ENCODE measurements around the gene EPHB2.
A peak's percentile ranks its signal among the peaks of the same experiment; 100 is the strongest.

The EPHB2 gene

GRCh38 chr1:22962558-22962957 lies 251.9 kb downstream of the EPHB2 start:
- no peak for TF ChIP-seq CTCF (IDR thresholded peaks at IDR 0.05; ENCODE audit: low read length, missing control alignments)
- no peak for DNase-seq (ENCODE audit: low read depth)
- H3K4me3 ChIP-seq (replicated peaks; ENCODE audit: low read depth, low read length) = no peak overlapping the region

GRCh38 chr1:22963044-22963677 lies 252.5 kb downstream of the EPHB2 start:
- no peak for TF ChIP-seq CTCF (IDR thresholded peaks at IDR 0.05; ENCODE audit: low read length, missing control alignments)
- no peak for DNase-seq (ENCODE audit: low read depth)
- no peak overlapping the region for H3K4me3 ChIP-seq (replicated peaks; ENCODE audit: low read depth, low read length)

- DNase-seq (ENCODE audit: low read depth) = no peak
- H3K4me3 ChIP-seq (replicated peaks; ENCODE audit: low read depth, low read length) = no peak overlapping the region
- TF ChIP-seq CTCF (IDR thresholded peaks at IDR 0.05; ENCODE audit: low read length, missing control alignments) = no peak
Observed at GRCh38 chr1:22966309-22966708, 255.7 kb downstream of the EPHB2 start.

- no peak overlapping the region for H3K4me3 ChIP-seq (replicated peaks; ENCODE audit: low read depth, low read length)
- no peak for DNase-seq (ENCODE audit: low read depth)
- TF ChIP-seq CTCF (IDR thresholded peaks at IDR 0.05; ENCODE audit: low read length, missing control alignments) = no peak
Observed at GRCh38 chr1:22967833-22968232, 257.2 kb downstream of the EPHB2 start.

GRCh38 chr1:22969304-22969709 lies 258.7 kb downstream of the EPHB2 start:
- no peak overlapping the region for H3K4me3 ChIP-seq (replicated peaks; ENCODE audit: low read depth, low read length)
- DNase-seq (ENCODE audit: low read depth) = peak; percentile 88
- TF ChIP-seq CTCF (IDR thresholded peaks at IDR 0.05; ENCODE audit: low read length, missing control alignments) = no peak

- no peak for DNase-seq (ENCODE audit: low read depth)
- H3K4me3 ChIP-seq (replicated peaks; ENCODE audit: low read depth, low read length) = no peak overlapping the region
- TF ChIP-seq CTCF (IDR thresholded peaks at IDR 0.05; ENCODE audit: low read length, missing control alignments) = no peak
Observed at GRCh38 chr1:22970096-22970495, 259.5 kb downstream of the EPHB2 start.

Data from fibroblast of pulmonary artery (primary cell).